HEK293 (cell line): Measurements from ENCODE around the gene TBCE.

Source experiments
- CTCF ChIA-PET: fragments of 350-600 bp; formaldehyde crosslinking; extraction: SDS; loops from one replicate; lab custom pipeline; 2021; ENCODE audit warnings: antibody characterized with exemption; lab: Yijun Ruan, JAX
- POLR2A ChIA-PET: fragments of 300-600 bp; formaldehyde crosslinking; extraction: SDS; loops from one replicate; lab custom pipeline; 2020; ENCODE audit warnings: antibody characterized with exemption, inconsistent platforms; lab: Yijun Ruan, JAX
- H3K27ac ChIP-seq: fragments of 200-500 bp; sonication (Bioruptor generic); 2 replicates; pipeline ENCODE4 v1.5.1; 2014; ENCODE audit warnings: low read depth, low read length, control low read depth, inconsistent platforms; ENCODE audit errors: extremely low read depth
- H3K36me3 ChIP-seq, 2 experiments: fragments of 200-500 bp in 1 of 2; sonication (Bioruptor generic) in 1 of 2; 1 replicate in 1 of 2; 2 replicates in 1 of 2; pipeline ENCODE4 v1.5.1; 2014 to 2017; ENCODE audit warnings: inconsistent platforms in 2 of 2, low read length in 2 of 2; ENCODE audit not compliant: control insufficient read depth in 2 of 2, insufficient read depth in 1 of 2
- H3K4me1 ChIP-seq: fragments of 200-500 bp; sonication (Bioruptor generic); 2 replicates; pipeline ENCODE4 v1.5.1; 2014; ENCODE audit warnings: mild to moderate bottlenecking, low read length, inconsistent platforms; ENCODE audit not compliant: control insufficient read depth, insufficient read depth
- H3K4me3 ChIP-seq: 2 replicates; pipeline ENCODE4 v1.5.1; 2011; ENCODE audit warnings: low read depth, mild to moderate bottlenecking, control low read depth, low read length, moderate library complexity
- H3K9me3 ChIP-seq: fragments of 200-500 bp; sonication (Bioruptor generic); 2 replicates; pipeline ENCODE4 v1.5.1; 2014; ENCODE audit warnings: low read depth, low read length, inconsistent platforms; ENCODE audit not compliant: control insufficient read depth, insufficient read depth
- FEZF1 ChIP-seq: fragments of 450-650 bp; formaldehyde crosslinking; IDR thresholded peaks from 2 replicates; pipeline ENCODE4 v1.5.1; 2016; ENCODE audit warnings: missing biosample characterization, missing genetic modification characterization
- GLIS2 ChIP-seq: fragments of 450-650 bp; formaldehyde crosslinking; IDR thresholded peaks from 2 replicates; pipeline ENCODE4 v1.5.1; 2016; ENCODE audit warnings: missing biosample characterization, missing genetic modification characterization
- KLF8 ChIP-seq: fragments of 450-650 bp; formaldehyde crosslinking; IDR thresholded peaks from 2 replicates; pipeline ENCODE4 v1.5.1; 2016; ENCODE audit warnings: missing biosample characterization, missing genetic modification characterization
- MYNN ChIP-seq: fragments of 450-650 bp; formaldehyde crosslinking; IDR thresholded peaks from 2 replicates; pipeline ENCODE4 v1.5.1; 2016; ENCODE audit warnings: missing biosample characterization, missing genetic modification characterization, borderline replicate concordance
- OVOL3 ChIP-seq: fragments of 450-650 bp; formaldehyde crosslinking; IDR thresholded peaks from 2 replicates; pipeline ENCODE4 v1.5.1; 2016; ENCODE audit warnings: missing biosample characterization, missing genetic modification characterization
- REPIN1 ChIP-seq: fragments of 450-650 bp; formaldehyde crosslinking; IDR thresholded peaks from 2 replicates; pipeline ENCODE4 v1.5.1; 2017; ENCODE audit warnings: missing biosample characterization, missing genetic modification characterization, low read depth
- ZBTB17 ChIP-seq: fragments of 450-650 bp; formaldehyde crosslinking; IDR thresholded peaks from 2 replicates; pipeline ENCODE4 v1.5.1; 2016; ENCODE audit warnings: missing biosample characterization, missing genetic modification characterization
- ZBTB8A ChIP-seq: fragments of 450-650 bp; formaldehyde crosslinking; IDR thresholded peaks from 2 replicates; pipeline ENCODE4 v1.5.1; 2016; ENCODE audit warnings: missing biosample characterization, missing genetic modification characterization
- ZFP41 ChIP-seq: fragments of 450-650 bp; formaldehyde crosslinking; IDR thresholded peaks from 2 replicates; pipeline ENCODE4 v1.5.1; 2016; ENCODE audit warnings: missing biosample characterization, missing genetic modification characterization, borderline replicate concordance
- ZNF146 ChIP-seq: fragments of 450-650 bp; formaldehyde crosslinking; IDR thresholded peaks from 2 replicates; pipeline ENCODE4 v1.5.1; 2016; ENCODE audit warnings: missing biosample characterization, missing genetic modification characterization
- ZNF175 ChIP-seq: fragments of 450-650 bp; formaldehyde crosslinking; IDR thresholded peaks from 2 replicates; pipeline ENCODE4 v1.5.1; 2016; ENCODE audit warnings: missing biosample characterization, missing genetic modification characterization
- ZNF184 ChIP-seq: fragments of 450-650 bp; IDR thresholded peaks from 2 replicates; pipeline ENCODE4 v1.5.1; 2018; ENCODE audit warnings: missing biosample characterization, mild to moderate bottlenecking, missing genetic modification characterization
- ZNF211 ChIP-seq: fragments of 450-650 bp; formaldehyde crosslinking; IDR thresholded peaks from 2 replicates; pipeline ENCODE4 v1.5.1; 2016; ENCODE audit warnings: low read depth, missing biosample characterization, missing genetic modification characterization
- ZNF280C ChIP-seq: fragments of 450-650 bp; formaldehyde crosslinking; IDR thresholded peaks from 2 replicates; pipeline ENCODE4 v1.5.1; 2016; ENCODE audit warnings: missing biosample characterization, missing genetic modification characterization
- ZNF404 ChIP-seq: fragments of 450-650 bp; formaldehyde crosslinking; IDR thresholded peaks from 2 replicates; pipeline ENCODE4 v1.5.1; 2017; ENCODE audit warnings: missing biosample characterization, missing genetic modification characterization
- ZNF473 ChIP-seq: fragments of 450-650 bp; formaldehyde crosslinking; IDR thresholded peaks from 2 replicates; pipeline ENCODE4 v1.5.1; 2017; ENCODE audit warnings: missing biosample characterization, missing genetic modification characterization
- ZNF555 ChIP-seq: fragments of 450-650 bp; formaldehyde crosslinking; conservative IDR thresholded peaks from 2 replicates; pipeline ENCODE4 v1.5.1; 2017; ENCODE audit warnings: missing biosample characterization, mild to moderate bottlenecking, missing genetic modification characterization, inconsistent platforms
- ZNF571 ChIP-seq: fragments of 450-650 bp; formaldehyde crosslinking; IDR thresholded peaks from 2 replicates; pipeline ENCODE4 v1.5.0; 2017; ENCODE audit warnings: missing biosample characterization, missing genetic modification characterization
- ZNF596 ChIP-seq: fragments of 450-650 bp; IDR thresholded peaks from 2 replicates; pipeline ENCODE4 v1.5.0; 2018; ENCODE audit warnings: missing biosample characterization, mild to moderate bottlenecking, missing genetic modification characterization, moderate library complexity
- ZNF658 ChIP-seq: fragments of 450-650 bp; formaldehyde crosslinking; IDR thresholded peaks from 2 replicates; pipeline ENCODE4; 2016; ENCODE audit warnings: missing biosample characterization, missing genetic modification characterization
- ZNF704 ChIP-seq: fragments of 450-650 bp; formaldehyde crosslinking; IDR thresholded peaks from 2 replicates; pipeline ENCODE4 v1.5.1; 2016; ENCODE audit warnings: missing biosample characterization, missing genetic modification characterization
- ZNF747 ChIP-seq: fragments of 450-650 bp; formaldehyde crosslinking; IDR thresholded peaks from 2 replicates; pipeline ENCODE4 v1.5.1; 2016; ENCODE audit warnings: missing biosample characterization, missing genetic modification characterization
- ZSCAN5A ChIP-seq: fragments of 450-650 bp; formaldehyde crosslinking; IDR thresholded peaks from 2 replicates; pipeline ENCODE4 v1.5.1; 2016; ENCODE audit warnings: missing biosample characterization, missing genetic modification characterization
- TF ChIP-seq, protein P1 (sequence below): IDR thresholded peaks from 2 replicates; pipeline ENCODE4 v1.6.1; 2011; ENCODE audit warnings: mild to moderate bottlenecking, low read depth, low read length, borderline replicate concordance
- TF ChIP-seq, protein P2 (sequence below): fragments of 450-650 bp; formaldehyde crosslinking; IDR thresholded peaks from 2 replicates; pipeline ENCODE4; 2016; ENCODE audit warnings: missing biosample characterization, missing genetic modification characterization

Gene TBCE

GRCh38 chr1:235450886-235451483 lies 83.8 kb downstream of the TBCE start (continued):
- TF ChIP-seq ZNF280C, result no peak
- no peak for TF ChIP-seq ZNF555 (tag by site-specific recombination)
- TF ChIP-seq ZNF146, result no peak
- TF ChIP-seq KLF8 (tag by site-specific recombination), result no peak
- no peak for TF ChIP-seq ZNF175 (tag by site-specific recombination)
- TF ChIP-seq, protein P1, sequence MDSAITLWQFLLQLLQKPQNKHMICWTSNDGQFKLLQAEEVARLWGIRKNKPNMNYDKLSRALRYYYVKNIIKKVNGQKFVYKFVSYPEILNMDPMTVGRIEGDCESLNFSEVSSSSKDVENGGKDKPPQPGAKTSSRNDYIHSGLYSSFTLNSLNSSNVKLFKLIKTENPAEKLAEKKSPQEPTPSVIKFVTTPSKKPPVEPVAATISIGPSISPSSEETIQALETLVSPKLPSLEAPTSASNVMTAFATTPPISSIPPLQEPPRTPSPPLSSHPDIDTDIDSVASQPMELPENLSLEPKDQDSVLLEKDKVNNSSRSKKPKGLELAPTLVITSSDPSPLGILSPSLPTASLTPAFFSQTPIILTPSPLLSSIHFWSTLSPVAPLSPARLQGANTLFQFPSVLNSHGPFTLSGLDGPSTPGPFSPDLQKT, result no peak
- TF ChIP-seq ZSCAN5A (tag by site-specific recombination), result no peak
- TF ChIP-seq ZNF211 (tag by site-specific recombination), result no peak
- TF ChIP-seq FEZF1 (tag by site-specific recombination), result no peak

- ChIA-PET POLR2A (no interaction called here), CTCF (interaction anchor here (0.6 to 0.7 kb wide), 2 partner anchors 37 to 361 kb away, joined by 3 read pairs; no protein-coding TSS in a partner anchor)
- Histone ChIP-seq H3K4me1 (no peaks in the 10 kb centered on the region), H3K27ac (no peak overlapping the region)
- no peak for TF ChIP-seq ZNF704
- no peak for TF ChIP-seq ZNF658 (tag by site-specific recombination)
- TF ChIP-seq ZNF473 (tag by site-specific recombination), result no peak
- TF ChIP-seq ZNF404 (tag by site-specific recombination), result no peak
- no peak for TF ChIP-seq ZNF571
- no peak for TF ChIP-seq OVOL3 (tag by site-specific recombination)
- TF ChIP-seq ZNF184 (tag by site-specific recombination), result no peak
- TF ChIP-seq ZBTB8A (tag by site-specific recombination), result no peak
- TF ChIP-seq ZNF596, result no peak
- TF ChIP-seq, protein P2, sequence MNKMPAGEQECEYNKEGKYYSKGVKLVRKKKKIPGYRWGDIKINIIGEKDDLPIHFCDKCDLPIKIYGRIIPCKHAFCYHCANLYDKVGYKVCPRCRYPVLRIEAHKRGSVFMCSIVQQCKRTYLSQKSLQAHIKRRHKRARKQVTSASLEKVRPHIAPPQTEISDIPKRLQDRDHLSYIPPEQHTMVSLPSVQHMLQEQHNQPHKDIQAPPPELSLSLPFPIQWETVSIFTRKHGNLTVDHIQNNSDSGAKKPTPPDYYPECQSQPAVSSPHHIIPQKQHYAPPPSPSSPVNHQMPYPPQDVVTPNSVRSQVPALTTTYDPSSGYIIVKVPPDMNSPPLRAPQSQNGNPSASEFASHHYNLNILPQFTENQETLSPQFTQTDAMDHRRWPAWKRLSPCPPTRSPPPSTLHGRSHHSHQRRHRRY, result no peak
- TF ChIP-seq ZNF747 (tag by site-specific recombination), result no peak
- TF ChIP-seq ZFP41 (tag by site-specific recombination), result no peak
- no peak for TF ChIP-seq MYNN
- no peak for TF ChIP-seq ZBTB17 (tag by site-specific recombination)
- no peak for TF ChIP-seq GLIS2 (tag by site-specific recombination)
- TF ChIP-seq REPIN1 (tag by site-specific recombination), result no peak
- TF ChIP-seq, all 188 proteins: peak for 0
- Histone ChIP-seq H3K36me3 (peaks cover 41 to 63% of the 10 kb centered on the region in 2 experiments), H3K9me3 (no peaks in the 10 kb centered on the region), H3K4me3 (no peak overlapping the region)
Measured at GRCh38 chr1:235454021-235454420, 86.8 kb downstream of the TBCE start.
